ENCODE results near the gene ILF3.

ILF3 gene

GRCh38 chr19:10653732-10654609, at the start of gene ILF3:
TSS of gene ILF3 (plus strand) at chr19:10654346. CDS start at chr19:10670606, 16,260 bp downstream.
- peak; percentile 99 for DNase-seq (ENCODE audit: low spot score)

- peak; percentile 49 for DNase-seq (ENCODE audit: low spot score)
Observed at GRCh38 chr19:10604460-10604980, 49.6 kb upstream of the ILF3 start.

GRCh38 chr19:10611907-10612306, 42.2 kb upstream of the ILF3 start:
- no peak for DNase-seq (ENCODE audit: low spot score)

GRCh38 chr19:10612499-10613119, 41.5 kb upstream of the ILF3 start:
- peak; percentile 83 for DNase-seq (ENCODE audit: low spot score)

GRCh38 chr19:10615429-10616023, 38.6 kb upstream of the ILF3 start:
- DNase-seq (ENCODE audit: low spot score), result no peak

GRCh38 chr19:10617409-10618121, 36.6 kb upstream of the ILF3 start:
- DNase-seq (ENCODE audit: low spot score), result peak; percentile 37

- DNase-seq (ENCODE audit: low spot score), result no peak
Observed at GRCh38 chr19:10618846-10619245, 35.3 kb upstream of the ILF3 start.

- no peak for DNase-seq (ENCODE audit: low spot score)
Observed at GRCh38 chr19:10620786-10621185, 33.4 kb upstream of the ILF3 start.

- DNase-seq (ENCODE audit: low spot score), result no peak
Observed at GRCh38 chr19:10621966-10622365, 32.2 kb upstream of the ILF3 start.

- no peak for DNase-seq (ENCODE audit: low spot score)
Observed at GRCh38 chr19:10624585-10624984, 29.6 kb upstream of the ILF3 start.

GRCh38 chr19:10625003-10625761, 29.0 kb upstream of the ILF3 start, which contains the start of gene SLC44A2:
TSS of gene SLC44A2 (plus strand) at chr19:10625553. CDS start at chr19:10625634, 81 bp downstream.
- no peak for DNase-seq (ENCODE audit: low spot score)

GRCh38 chr19:10625762-10626138, 28.4 kb upstream of the ILF3 start:
- DNase-seq (ENCODE audit: low spot score), result no peak

- no peak for DNase-seq (ENCODE audit: low spot score)
Observed at GRCh38 chr19:10631874-10632273, 22.3 kb upstream of the ILF3 start.

GRCh38 chr19:10634430-10634829, 19.7 kb upstream of the ILF3 start:
- no peak for DNase-seq (ENCODE audit: low spot score)

GRCh38 chr19:10634963-10635362, 19.2 kb upstream of the ILF3 start:
- no peak for DNase-seq (ENCODE audit: low spot score)

GRCh38 chr19:10636304-10636972, 17.7 kb upstream of the ILF3 start:
- no peak for DNase-seq (ENCODE audit: low spot score)

GRCh38 chr19:10637894-10638293, 16.3 kb upstream of the ILF3 start:
- no peak for DNase-seq (ENCODE audit: low spot score)

GRCh38 chr19:10639836-10640235, 14.3 kb upstream of the ILF3 start:
- DNase-seq (ENCODE audit: low spot score), result no peak

GRCh38 chr19:10640361-10640760, 13.8 kb upstream of the ILF3 start:
- no peak for DNase-seq (ENCODE audit: low spot score)

- DNase-seq (ENCODE audit: low spot score), result no peak
Observed at GRCh38 chr19:10641248-10641647, 12.9 kb upstream of the ILF3 start.

Measured in hematopoietic multipotent progenitor cell treated with erythropoietin and hydrocortisone succinate and interleukin-3 and kit ligand, for 17 days (in vitro differentiated cells).